Erythroblast (primary cell): ENCODE results near the gene ANKRD6.

ENCODE experiments used
- GATA1 ChIP-seq: IDR thresholded peaks from 2 replicates; pipeline ENCODE4 v1.6.1; 2011; ENCODE audit warnings: low read depth, mild to moderate bottlenecking, control low read depth, low read length, moderate library complexity
- POLR2A ChIP-seq: IDR thresholded peaks from 2 replicates; pipeline ENCODE4 v1.6.1; 2011; ENCODE audit warnings: mild to moderate bottlenecking, low read length

GRCh38 chr6:89398762-89399525 is 34.0 kb upstream of the ANKRD6 start:
- TF ChIP-seq POLR2A, result no peak
- no peak for TF ChIP-seq GATA1
